ENCODE measurements around the gene GNAQ.

DNA sequence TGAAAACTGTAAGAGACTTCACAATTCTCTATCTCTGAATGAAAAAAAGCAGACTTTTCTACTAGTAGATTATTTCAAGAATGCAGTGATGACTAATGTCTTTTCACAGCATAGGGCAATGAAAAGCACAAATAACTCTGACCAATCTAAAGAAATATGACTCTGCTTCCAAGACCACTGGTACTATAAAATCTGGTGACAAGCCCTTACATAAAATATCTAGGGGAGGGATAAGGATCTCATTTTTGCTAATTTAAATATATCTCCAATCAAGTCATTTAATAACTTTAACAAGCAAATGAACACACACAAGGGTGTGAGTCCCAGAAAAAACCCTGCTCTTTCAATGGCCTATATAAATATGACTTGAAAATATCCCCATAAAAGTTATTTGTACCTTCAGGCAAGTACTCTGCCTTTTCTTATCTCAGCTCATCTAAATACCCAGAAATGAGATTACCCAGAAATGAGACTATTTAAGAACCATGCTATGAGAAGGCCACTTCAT, 105.2 kb downstream of the GNAQ start:
- peak; percentile 77; the same call in 1 of the 2 replicates for TF ChIP-seq GATA3 (IDR thresholded peaks at IDR 0.05; ENCODE audit: low read depth, low read length)
- peak; percentile 45; the same call in 1 of the 2 replicates for TF ChIP-seq GATA2 (IDR thresholded peaks at IDR 0.05; ENCODE audit: low read depth, low read length)

Measured in SH-SY5Y (cell line).